Measurements from ENCODE around the gene SCAI.
"Not testable (repeated sequence)": the region's sequence is repeated elsewhere in the genome, so short reads cannot be mapped to it uniquely, and the experiment has no call there.

The SCAI gene

GRCh38 chr9:125125523-125125922 is 17.8 kb downstream of the SCAI start:
- no peak for TF ChIP-seq CTCF (IDR thresholded peaks at IDR 0.05; ENCODE audit: low read depth, low read length)
- in situ Hi-C loops (cut with HindIII; ENCODE audit: low sequenced_read_pairs) = no loop called here
- no peak overlapping the region for H3K4me3 ChIP-seq (ENCODE audit: low read depth, low read length)

GRCh38 chr9:125121146-125121545 is 22.2 kb downstream of the SCAI start:
- H3K4me3 ChIP-seq (ENCODE audit: low read depth, low read length) = no peak overlapping the region
- in situ Hi-C loops (cut with HindIII; ENCODE audit: low sequenced_read_pairs) = no loop called here
- no peak for DNase-seq (ENCODE audit: low read depth, low spot score)

More at GRCh38 chr9:125125523-125125922, 17.8 kb downstream of the SCAI start:
- peak; percentile 17 for DNase-seq (ENCODE audit: low read depth, low spot score)

GRCh38 chr9:125119643-125120286 is 23.6 kb downstream of the SCAI start:
- DNase-seq (ENCODE audit: low read depth, low spot score) = no peak
- in situ Hi-C loops (cut with HindIII; ENCODE audit: low sequenced_read_pairs) = no loop called here
- H3K4me3 ChIP-seq (ENCODE audit: low read depth, low read length) = no peak overlapping the region
- TF ChIP-seq CTCF (IDR thresholded peaks at IDR 0.05; ENCODE audit: low read depth, low read length) = peak; percentile 5

More at GRCh38 chr9:125121146-125121545, 22.2 kb downstream of the SCAI start:
- TF ChIP-seq CTCF (IDR thresholded peaks at IDR 0.05; ENCODE audit: low read depth, low read length) = no peak

- H3K4me3 ChIP-seq (ENCODE audit: low read depth, low read length); DNase-seq (ENCODE audit: low read depth, low spot score); in situ Hi-C loops (cut with HindIII; ENCODE audit: low sequenced_read_pairs): not testable (repeated sequence)
Observed at GRCh38 chr9:125118696-125119095, 24.6 kb downstream of the SCAI start.

GRCh38 chr9:125114503-125114902 is 28.8 kb downstream of the SCAI start:
- DNase-seq (ENCODE audit: low read depth, low spot score); H3K4me3 ChIP-seq (ENCODE audit: low read depth, low read length); in situ Hi-C loops (cut with HindIII; ENCODE audit: low sequenced_read_pairs): not testable (repeated sequence)

GRCh38 chr9:125110464-125110863 is 32.9 kb downstream of the SCAI start:
- in situ Hi-C loops (cut with HindIII; ENCODE audit: low sequenced_read_pairs) = no loop called here
- H3K4me3 ChIP-seq (ENCODE audit: low read depth, low read length) = no peak overlapping the region
- DNase-seq (ENCODE audit: low read depth, low spot score) = no peak
- TF ChIP-seq CTCF (IDR thresholded peaks at IDR 0.05; ENCODE audit: low read depth, low read length) = no peak

GRCh38 chr9:125108541-125108940 is 34.8 kb downstream of the SCAI start:
- DNase-seq (ENCODE audit: low read depth, low spot score); in situ Hi-C loops (cut with HindIII; ENCODE audit: low sequenced_read_pairs); H3K4me3 ChIP-seq (ENCODE audit: low read depth, low read length): not testable (repeated sequence)

- no peak for TF ChIP-seq CTCF (IDR thresholded peaks at IDR 0.05; ENCODE audit: low read depth, low read length)
- DNase-seq (ENCODE audit: low read depth, low spot score) = peak; percentile 60
- no peak overlapping the region for H3K4me3 ChIP-seq (ENCODE audit: low read depth, low read length)
- in situ Hi-C loops (cut with HindIII; ENCODE audit: low sequenced_read_pairs) = no loop called here
Observed at GRCh38 chr9:125106285-125106893, 36.9 kb downstream of the SCAI start.
